Astrocyte of the hippocampus (primary cell): ENCODE measurements around the gene SYCP3.
"Not testable (repeated sequence)": the region's sequence is repeated elsewhere in the genome, so short reads cannot be mapped to it uniquely, and the experiment has no call there.

Source experiments
- DNase-seq: peaks from one replicate; pipeline ENCODE4 v3.0.0; 2011; ENCODE audit warnings: low read depth, low spot score

The SYCP3 gene

DNA sequence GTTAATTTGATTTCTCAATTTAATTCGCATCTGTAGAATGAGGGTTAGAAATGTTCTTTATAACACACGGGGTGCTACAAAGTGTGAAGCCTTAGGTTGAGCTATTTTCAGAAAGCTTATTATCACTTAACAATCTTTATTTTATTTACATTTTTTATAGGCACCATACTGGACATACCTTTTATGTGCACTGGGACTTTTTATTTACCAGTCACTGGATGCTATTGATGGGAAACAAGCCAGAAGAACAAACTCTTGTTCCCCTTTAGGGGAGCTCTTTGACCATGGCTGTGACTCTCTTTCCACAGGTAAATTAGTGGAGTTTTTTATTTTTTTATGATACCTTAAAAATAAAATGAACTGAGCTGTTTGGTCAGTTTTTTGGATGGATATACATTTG lies 25.3 kb downstream of the SYCP3 start:
- DNase-seq = no peak

GRCh38 chr12:101713059-101713682 lies 26.1 kb downstream of the SYCP3 start:
- no peak for DNase-seq

GRCh38 chr12:101710288-101710687 lies 29.0 kb downstream of the SYCP3 start:
- DNase-seq = no peak

DNA sequence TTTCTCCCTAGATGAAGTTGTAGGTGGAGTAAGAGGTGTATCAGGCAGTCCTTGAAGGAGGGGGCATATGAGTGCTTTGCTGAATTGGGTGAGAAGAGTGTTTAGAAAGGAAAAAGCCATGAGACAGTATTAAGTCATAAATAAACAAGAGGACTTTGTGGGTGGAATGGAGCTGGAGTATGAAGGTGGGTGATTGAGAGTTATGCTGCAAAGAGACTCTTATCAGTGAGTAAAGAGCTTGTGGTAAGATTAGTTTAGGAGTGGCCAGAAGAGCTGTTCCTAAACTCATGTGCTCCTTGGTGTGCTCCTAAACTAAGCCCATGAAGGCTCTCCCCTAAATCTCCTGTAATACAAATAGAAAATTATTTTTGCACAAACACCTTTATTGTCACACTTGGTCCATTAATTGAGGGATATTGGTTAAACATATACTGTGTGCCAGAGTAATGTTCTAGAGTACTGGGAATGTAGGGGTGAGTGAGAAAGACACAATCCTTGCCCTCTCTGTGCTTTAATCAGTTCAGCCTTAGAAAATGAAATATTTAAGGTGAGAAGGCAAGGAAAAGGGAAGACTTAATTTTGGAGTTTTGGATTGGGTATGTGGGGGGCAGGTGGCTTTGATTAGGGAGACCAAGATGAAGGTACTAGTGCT lies 32.0 kb downstream of the SYCP3 start:
- peak; percentile 29 for DNase-seq

GRCh38 chr12:101706403-101706802 lies 32.9 kb downstream of the SYCP3 start:
- no peak for DNase-seq

DNA sequence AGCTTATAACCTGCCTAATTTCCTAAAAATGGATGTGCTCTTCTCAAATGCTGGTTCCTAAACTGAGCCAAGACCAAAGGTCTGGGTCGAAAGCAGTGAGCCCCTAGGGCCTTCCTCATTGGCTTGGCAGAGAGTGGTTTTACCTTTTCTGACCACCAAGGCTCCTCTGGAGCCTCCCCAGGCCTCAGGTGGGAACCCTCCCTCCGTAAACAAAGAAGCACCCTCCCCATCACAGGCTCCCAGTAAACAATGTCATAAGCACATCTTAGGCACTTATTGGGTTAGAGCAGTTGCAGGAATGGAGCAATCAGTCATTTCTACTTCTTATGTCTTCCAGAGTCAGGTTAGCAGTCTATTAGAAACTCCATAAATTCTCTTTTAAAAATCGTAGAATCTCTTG lies 35.8 kb downstream of the SYCP3 start:
- DNase-seq = no peak

DNA sequence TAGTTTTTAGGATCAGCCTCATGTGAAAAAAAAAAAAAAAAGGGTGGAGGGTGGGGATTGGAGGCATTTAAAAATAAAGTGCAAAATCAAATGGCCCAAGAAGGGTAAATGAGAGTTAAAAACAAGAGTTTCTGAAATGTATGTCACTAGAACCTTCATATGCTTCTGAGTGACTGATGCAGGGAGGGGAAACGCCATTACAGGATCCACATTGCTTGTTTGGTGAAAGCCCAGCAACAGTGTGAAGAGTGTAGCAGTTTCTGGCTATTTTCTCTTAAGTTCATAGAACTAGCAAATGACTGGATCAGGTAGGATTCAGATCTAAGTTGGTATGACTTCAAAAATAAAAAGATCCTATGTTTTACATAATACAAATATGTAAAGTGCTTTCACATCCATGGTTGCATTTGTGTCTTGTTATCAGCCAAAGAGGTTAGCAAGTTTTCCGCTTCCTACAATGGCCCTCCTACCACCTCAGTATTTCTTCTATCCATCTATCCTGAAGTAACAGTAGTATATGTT lies 38.9 kb downstream of the SYCP3 start:
- DNase-seq = no peak

DNA sequence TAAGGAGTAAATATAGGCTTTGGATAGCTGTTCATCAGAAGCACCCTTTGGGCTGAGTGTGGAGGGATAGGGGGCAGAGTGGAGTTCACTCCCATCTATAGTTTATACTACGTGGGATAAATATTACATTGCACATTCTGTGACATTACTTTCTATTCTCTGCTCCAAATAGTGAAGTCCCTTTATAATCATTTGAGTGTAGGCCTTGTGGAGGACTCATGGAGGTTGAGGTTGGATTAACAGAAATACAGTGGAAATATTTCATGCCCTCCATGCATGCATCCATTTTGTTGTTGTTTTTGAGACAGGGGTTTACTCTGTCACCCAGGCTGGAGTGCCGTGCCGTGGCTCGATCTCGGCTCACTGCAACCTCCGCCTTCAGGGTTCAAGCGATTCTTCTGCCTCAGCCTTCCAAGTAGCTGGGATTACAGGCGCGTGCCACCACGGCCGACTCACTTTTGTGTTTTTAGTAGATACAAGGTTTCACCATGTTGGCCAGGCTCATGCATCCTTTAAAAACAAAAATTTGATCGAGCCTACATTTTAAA lies 40.4 kb downstream of the SYCP3 start:
- DNase-seq = peak; percentile 31

- peak; percentile 60 for DNase-seq
Observed at GRCh38 chr12:101697930-101698799, 41.1 kb downstream of the SYCP3 start.

- peak; percentile 82 for DNase-seq
Observed at GRCh38 chr12:101697197-101697929, 41.9 kb downstream of the SYCP3 start, which contains the start of gene CHPT1. Gene CHPT1, plus strand, starts transcription at chr12:101697640. Its CDS starts 222 bp downstream, at chr12:101697862.

GRCh38 chr12:101696251-101697196 lies 42.7 kb downstream of the SYCP3 start:
- peak; percentile 24 for DNase-seq

DNA sequence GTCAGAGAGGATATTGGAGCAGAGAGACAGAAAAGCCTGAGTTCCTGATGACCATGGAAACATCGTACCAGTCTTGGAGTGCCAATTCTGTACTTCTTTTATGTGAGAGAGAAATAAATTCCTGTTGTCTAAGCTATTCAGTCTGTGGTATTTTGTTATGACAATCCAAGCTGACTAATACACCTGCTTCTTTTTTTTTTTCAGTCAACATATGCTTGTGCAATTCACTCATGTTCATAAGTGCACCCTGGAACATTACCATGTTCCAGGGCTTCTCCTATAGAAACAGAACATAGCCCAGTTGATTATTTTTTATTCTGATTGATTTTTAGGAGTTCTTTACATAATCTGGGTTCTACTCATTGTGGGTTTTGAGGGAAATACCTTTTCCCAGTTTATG lies 43.6 kb downstream of the SYCP3 start:
- DNase-seq = peak; percentile 35

- no peak for DNase-seq
Observed at GRCh38 chr12:101694986-101695385, 44.3 kb downstream of the SYCP3 start.

DNA sequence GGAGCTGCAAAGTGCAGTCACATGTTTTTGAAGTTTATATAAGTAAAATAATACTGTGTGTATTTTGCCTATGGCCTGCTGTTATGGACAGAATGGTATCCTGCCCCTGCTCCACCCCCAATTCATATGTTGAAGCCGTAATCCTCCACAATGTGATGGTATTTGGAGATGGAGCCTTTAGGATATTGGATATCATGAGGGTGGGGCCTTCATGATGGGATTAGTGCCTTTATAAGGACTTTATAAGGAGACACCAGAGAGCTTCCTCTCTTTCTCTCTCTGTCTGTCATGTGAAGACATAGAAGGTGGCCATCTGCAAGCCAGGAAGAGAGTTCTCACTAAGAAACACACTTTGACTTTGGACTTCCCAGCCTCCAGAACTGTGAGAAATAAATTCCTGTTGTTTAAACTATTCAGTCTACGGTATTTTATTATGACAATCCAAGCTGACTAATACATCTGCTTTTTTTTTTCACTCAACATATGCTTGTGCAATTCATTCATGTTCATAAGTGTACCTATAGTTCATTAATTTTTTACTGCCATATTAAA lies 44.9 kb downstream of the SYCP3 start:
- DNase-seq = no peak

GRCh38 chr12:101691503-101692096 lies 47.7 kb downstream of the SYCP3 start:
- no peak for DNase-seq

- no peak for DNase-seq
Observed at GRCh38 chr12:101690544-101691098, 48.6 kb downstream of the SYCP3 start.

DNA sequence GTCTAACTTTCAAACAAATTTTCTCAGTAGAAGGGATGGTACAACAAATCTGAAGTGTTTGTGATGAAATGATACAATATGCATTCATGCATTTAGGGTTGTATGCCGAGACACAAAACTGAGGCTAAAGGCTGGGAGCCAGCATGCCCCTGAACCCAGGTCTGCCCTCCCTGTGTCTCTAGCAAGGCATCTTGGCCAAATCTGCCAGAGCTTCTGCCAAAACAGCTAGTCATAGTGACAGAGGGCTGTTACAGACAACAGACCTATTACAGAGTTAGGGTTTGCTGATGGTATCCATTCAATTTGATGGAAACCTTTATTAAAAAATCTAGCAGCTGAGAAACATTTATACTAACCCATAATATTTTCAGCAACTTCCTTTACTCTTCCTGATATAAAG lies 53.1 kb downstream of the SYCP3 start:
- no peak for DNase-seq

DNA sequence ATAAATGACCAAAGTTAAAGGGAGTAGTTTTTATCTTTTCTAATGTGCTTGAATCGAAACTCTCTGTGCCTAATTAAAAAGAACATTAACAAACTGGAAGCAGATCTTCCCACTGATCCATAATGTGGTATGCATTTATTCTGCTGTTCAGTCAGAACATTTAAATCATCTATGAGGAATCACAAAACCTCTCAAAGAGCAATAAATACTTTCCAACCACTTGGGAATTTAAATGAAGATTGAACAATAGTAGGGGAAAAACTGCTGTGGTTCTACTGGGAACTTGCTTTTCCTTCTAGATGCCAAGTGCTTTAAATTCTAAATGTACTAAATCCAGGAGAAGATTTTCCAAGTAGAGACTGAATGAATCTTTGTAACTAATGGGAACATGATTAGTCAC lies 54.2 kb downstream of the SYCP3 start:
- DNase-seq = peak; percentile 79

- not testable (repeated sequence) for DNase-seq
Observed at GRCh38 chr12:101681627-101682026, 57.6 kb downstream of the SYCP3 start.
